ENCODE results near the gene CHST12. TPM values are rescaled to one million over a fixed set of nuclear protein-coding genes. Genes with fewer than 3 reads are reported as not detected.

The CHST12 gene
- total and polyA plus RNA-seq, 10 of the 15 experiments (the other 5 are each of a cell fraction or from before 2014, with no cell fraction given), result 0.05 to 14.2 (median 3.3) TPM

GRCh38 chr7:2403718-2404648 is 572 bp downstream of the CHST12 start (continued):
- TF ChIP-seq, protein P1, sequence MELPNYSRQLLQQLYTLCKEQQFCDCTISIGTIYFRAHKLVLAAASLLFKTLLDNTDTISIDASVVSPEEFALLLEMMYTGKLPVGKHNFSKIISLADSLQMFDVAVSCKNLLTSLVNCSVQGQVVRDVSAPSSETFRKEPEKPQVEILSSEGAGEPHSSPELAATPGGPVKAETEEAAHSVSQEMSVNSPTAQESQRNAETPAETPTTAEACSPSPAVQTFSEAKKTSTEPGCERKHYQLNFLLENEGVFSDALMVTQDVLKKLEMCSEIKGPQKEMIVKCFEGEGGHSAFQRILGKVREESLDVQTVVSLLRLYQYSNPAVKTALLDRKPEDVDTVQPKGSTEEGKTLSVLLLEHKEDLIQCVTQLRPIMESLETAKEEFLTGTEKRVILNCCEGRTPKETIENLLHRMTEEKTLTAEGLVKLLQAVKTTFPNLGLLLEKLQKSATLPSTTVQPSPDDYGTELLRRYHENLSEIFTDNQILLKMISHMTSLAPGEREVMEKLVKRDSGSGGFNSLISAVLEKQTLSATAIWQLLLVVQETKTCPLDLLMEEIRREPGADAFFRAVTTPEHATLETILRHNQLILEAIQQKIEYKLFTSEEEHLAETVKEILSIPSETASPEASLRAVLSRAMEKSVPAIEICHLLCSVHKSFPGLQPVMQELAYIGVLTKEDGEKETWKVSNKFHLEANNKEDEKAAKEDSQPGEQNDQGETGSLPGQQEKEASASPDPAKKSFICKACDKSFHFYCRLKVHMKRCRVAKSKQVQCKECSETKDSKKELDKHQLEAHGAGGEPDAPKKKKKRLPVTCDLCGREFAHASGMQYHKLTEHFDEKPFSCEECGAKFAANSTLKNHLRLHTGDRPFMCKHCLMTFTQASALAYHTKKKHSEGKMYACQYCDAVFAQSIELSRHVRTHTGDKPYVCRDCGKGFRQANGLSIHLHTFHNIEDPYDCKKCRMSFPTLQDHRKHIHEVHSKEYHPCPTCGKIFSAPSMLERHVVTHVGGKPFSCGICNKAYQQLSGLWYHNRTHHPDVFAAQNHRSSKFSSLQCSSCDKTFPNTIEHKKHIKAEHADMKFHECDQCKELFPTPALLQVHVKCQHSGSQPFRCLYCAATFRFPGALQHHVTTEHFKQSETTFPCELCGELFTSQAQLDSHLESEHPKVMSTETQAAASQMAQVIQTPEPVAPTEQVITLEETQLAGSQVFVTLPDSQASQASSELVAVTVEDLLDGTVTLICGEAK (IDR thresholded peaks at IDR 0.05; ENCODE audit: borderline replicate concordance), result no peak
- TF ChIP-seq ZNF274 (IDR thresholded peaks at IDR 0.05; ENCODE audit: insufficient read depth, insufficient read length) (no peak), FOS (IDR thresholded peaks at IDR 0.05; ENCODE audit: borderline replicate concordance, extremely low read depth, insufficient read length) (no peak), ZNF24 (IDR thresholded peaks at IDR 0.05) (no peak), POLR2AphosphoS2 (IDR thresholded peaks at IDR 0.05; ENCODE audit: low read depth, low read length) (no peak), RCOR1 (conservative IDR thresholded peaks at IDR 0.05; ENCODE audit: low read depth, low read length) (no peak), ETV6 (conservative IDR thresholded peaks at IDR 0.05 in 1 of 2, IDR thresholded peaks at IDR 0.05 in 1 of 2; ENCODE audit: borderline replicate concordance in 1 of 2, low read depth in 1 of 2) (no peak), SMARCA5 (IDR thresholded peaks at IDR 0.05) (peak; percentile 86; the same call in 1 of the 2 replicates), ESRRA (IDR thresholded peaks at IDR 0.05; ENCODE audit: low read length) (no peak), RUNX3 (IDR thresholded peaks at IDR 0.05; ENCODE audit: low read length) (peak; percentile 19; the same call in 1 of the 2 replicates), GATAD2B (conservative IDR thresholded peaks at IDR 0.05; ENCODE audit: low read depth) (peak; percentile 63; the same call in 1 of the 2 replicates), STAT1 (conservative IDR thresholded peaks at IDR 0.05) (no peak), TCF12 (IDR thresholded peaks at IDR 0.05; ENCODE audit: low read depth, low read length) (no peak), MEF2B (IDR thresholded peaks at IDR 0.05; ENCODE audit: partially characterized antibody, poor library complexity, severe bottlenecking) (peak; percentile 18), MYC (IDR thresholded peaks at IDR 0.05; ENCODE audit: insufficient read depth, insufficient read length, insufficient replicate concordance, low read length, severe bottlenecking) (no peak), KDM1A (IDR thresholded peaks at IDR 0.05; ENCODE audit: borderline replicate concordance) (no peak)
- TF ChIP-seq, protein P2, sequence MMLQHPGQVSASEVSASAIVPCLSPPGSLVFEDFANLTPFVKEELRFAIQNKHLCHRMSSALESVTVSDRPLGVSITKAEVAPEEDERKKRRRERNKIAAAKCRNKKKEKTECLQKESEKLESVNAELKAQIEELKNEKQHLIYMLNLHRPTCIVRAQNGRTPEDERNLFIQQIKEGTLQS (IDR thresholded peaks at IDR 0.05; ENCODE audit: borderline replicate concordance, extremely low read depth, low read depth, low read length), result no peak
- TF ChIP-seq, protein P3, sequence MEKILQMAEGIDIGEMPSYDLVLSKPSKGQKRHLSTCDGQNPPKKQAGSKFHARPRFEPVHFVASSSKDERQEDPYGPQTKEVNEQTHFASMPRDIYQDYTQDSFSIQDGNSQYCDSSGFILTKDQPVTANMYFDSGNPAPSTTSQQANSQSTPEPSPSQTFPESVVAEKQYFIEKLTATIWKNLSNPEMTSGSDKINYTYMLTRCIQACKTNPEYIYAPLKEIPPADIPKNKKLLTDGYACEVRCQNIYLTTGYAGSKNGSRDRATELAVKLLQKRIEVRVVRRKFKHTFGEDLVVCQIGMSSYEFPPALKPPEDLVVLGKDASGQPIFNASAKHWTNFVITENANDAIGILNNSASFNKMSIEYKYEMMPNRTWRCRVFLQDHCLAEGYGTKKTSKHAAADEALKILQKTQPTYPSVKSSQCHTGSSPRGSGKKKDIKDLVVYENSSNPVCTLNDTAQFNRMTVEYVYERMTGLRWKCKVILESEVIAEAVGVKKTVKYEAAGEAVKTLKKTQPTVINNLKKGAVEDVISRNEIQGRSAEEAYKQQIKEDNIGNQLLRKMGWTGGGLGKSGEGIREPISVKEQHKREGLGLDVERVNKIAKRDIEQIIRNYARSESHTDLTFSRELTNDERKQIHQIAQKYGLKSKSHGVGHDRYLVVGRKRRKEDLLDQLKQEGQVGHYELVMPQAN (conservative IDR thresholded peaks at IDR 0.05), result peak; percentile 51; the same call in 1 of the 2 replicates
- TF ChIP-seq, protein P4, sequence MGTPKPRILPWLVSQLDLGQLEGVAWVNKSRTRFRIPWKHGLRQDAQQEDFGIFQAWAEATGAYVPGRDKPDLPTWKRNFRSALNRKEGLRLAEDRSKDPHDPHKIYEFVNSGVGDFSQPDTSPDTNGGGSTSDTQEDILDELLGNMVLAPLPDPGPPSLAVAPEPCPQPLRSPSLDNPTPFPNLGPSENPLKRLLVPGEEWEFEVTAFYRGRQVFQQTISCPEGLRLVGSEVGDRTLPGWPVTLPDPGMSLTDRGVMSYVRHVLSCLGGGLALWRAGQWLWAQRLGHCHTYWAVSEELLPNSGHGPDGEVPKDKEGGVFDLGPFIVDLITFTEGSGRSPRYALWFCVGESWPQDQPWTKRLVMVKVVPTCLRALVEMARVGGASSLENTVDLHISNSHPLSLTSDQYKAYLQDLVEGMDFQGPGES (IDR thresholded peaks at IDR 0.05), result no peak
- TF ChIP-seq, protein P5, sequence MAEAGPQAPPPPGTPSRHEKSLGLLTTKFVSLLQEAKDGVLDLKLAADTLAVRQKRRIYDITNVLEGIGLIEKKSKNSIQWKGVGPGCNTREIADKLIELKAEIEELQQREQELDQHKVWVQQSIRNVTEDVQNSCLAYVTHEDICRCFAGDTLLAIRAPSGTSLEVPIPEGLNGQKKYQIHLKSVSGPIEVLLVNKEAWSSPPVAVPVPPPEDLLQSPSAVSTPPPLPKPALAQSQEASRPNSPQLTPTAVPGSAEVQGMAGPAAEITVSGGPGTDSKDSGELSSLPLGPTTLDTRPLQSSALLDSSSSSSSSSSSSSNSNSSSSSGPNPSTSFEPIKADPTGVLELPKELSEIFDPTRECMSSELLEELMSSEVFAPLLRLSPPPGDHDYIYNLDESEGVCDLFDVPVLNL (IDR thresholded peaks at IDR 0.05; ENCODE audit: low read depth, low read length), result no peak

Measured in GM12878 (cell line).